Lower leg skin (tissue), 3 donors: ENCODE results near the gene NXNL1.

ENCODE experiments used
- CTCF ChIP-seq, 3 donors: fragments of 450-650 bp; IDR thresholded peaks; one replicate each; pipeline ENCODE4 v1.5.1; 2016; ENCODE audit warnings: antibody characterized with exemption in 3 of 3, mild to moderate bottlenecking in 3 of 3, moderate library complexity in 2 of 3
- POLR2A ChIP-seq, 2 donors: fragments of 450-650 bp; IDR thresholded peaks; one replicate each; pipeline ENCODE4 v1.6.1; 2016 to 2017; ENCODE audit warnings: antibody characterized with exemption in 2 of 2, mild to moderate bottlenecking in 1 of 2, moderate library complexity in 1 of 2

GRCh38 chr19:17469092-17469480 is 8.4 kb upstream of the NXNL1 start:
- TF ChIP-seq CTCF (IDR thresholded peaks at IDR 0.05) (no peak), POLR2A (IDR thresholded peaks at IDR 0.05) (no peak)
